ENCODE results near the gene OPN1SW. TPM values are rescaled to one million over a fixed set of nuclear protein-coding genes. Genes with fewer than 3 reads are reported as not detected.

Gene OPN1SW
- total RNA-seq, result not detected in 2 replicates

GRCh38 chr7:128775744-128776474, at the start of gene OPN1SW:
Gene OPN1SW, minus strand, starts transcription at chr7:128775794. Its CDS starts 13 bp downstream, at chr7:128775781.
- DNase-seq (ENCODE audit: low read depth in 2 of 2), result no peak

GRCh38 chr7:128821724-128822123, 46.1 kb upstream of the OPN1SW start:
- DNase-seq (ENCODE audit: low read depth in 2 of 2), result no peak

GRCh38 chr7:128818694-128819093, 43.1 kb upstream of the OPN1SW start:
- no peak for DNase-seq (ENCODE audit: low read depth in 2 of 2)

- no peak for DNase-seq (ENCODE audit: low read depth in 2 of 2)
Observed at GRCh38 chr7:128815289-128815942, 39.8 kb upstream of the OPN1SW start.

GRCh38 chr7:128814499-128814898, 38.9 kb upstream of the OPN1SW start:
- no peak for DNase-seq (ENCODE audit: low read depth in 2 of 2)

- DNase-seq (ENCODE audit: low read depth in 2 of 2), result peak in 1 of 2 donors; percentile 40
Observed at GRCh38 chr7:128812514-128813168, 37.0 kb upstream of the OPN1SW start.

GRCh38 chr7:128811631-128812430, 36.2 kb upstream of the OPN1SW start:
- no peak for DNase-seq (ENCODE audit: low read depth in 2 of 2)

- DNase-seq (ENCODE audit: low read depth in 2 of 2), result no peak
Observed at GRCh38 chr7:128810997-128811396, 35.4 kb upstream of the OPN1SW start.

GRCh38 chr7:128810473-128810872, 34.9 kb upstream of the OPN1SW start:
- DNase-seq (ENCODE audit: low read depth in 2 of 2), result no peak

- DNase-seq (ENCODE audit: low read depth in 2 of 2), result no peak
Observed at GRCh38 chr7:128809363-128809762, 33.8 kb upstream of the OPN1SW start.

GRCh38 chr7:128807191-128807590, 31.6 kb upstream of the OPN1SW start:
- DNase-seq (ENCODE audit: low read depth in 2 of 2), result no peak

- DNase-seq (ENCODE audit: low read depth in 2 of 2), result no peak
Observed at GRCh38 chr7:128805225-128805624, 29.6 kb upstream of the OPN1SW start.

GRCh38 chr7:128804484-128804883, 28.9 kb upstream of the OPN1SW start:
- DNase-seq (ENCODE audit: low read depth in 2 of 2), result no peak

GRCh38 chr7:128801667-128802418, 26.2 kb upstream of the OPN1SW start:
- no peak for DNase-seq (ENCODE audit: low read depth in 2 of 2)

- no peak for DNase-seq (ENCODE audit: low read depth in 2 of 2)
Observed at GRCh38 chr7:128801003-128801402, 25.4 kb upstream of the OPN1SW start.

- DNase-seq (ENCODE audit: low read depth in 2 of 2), result no peak
Observed at GRCh38 chr7:128800567-128800966, 25.0 kb upstream of the OPN1SW start.

- no peak for DNase-seq (ENCODE audit: low read depth in 2 of 2)
Observed at GRCh38 chr7:128799451-128799850, 23.9 kb upstream of the OPN1SW start.

- DNase-seq (ENCODE audit: low read depth in 2 of 2), result peak in 1 of 2 donors; percentile 49
Observed at GRCh38 chr7:128796327-128796726, 20.7 kb upstream of the OPN1SW start.

GRCh38 chr7:128795129-128795528, 19.5 kb upstream of the OPN1SW start:
- no peak for DNase-seq (ENCODE audit: low read depth in 2 of 2)

- DNase-seq (ENCODE audit: low read depth in 2 of 2), result no peak
Observed at GRCh38 chr7:128794436-128794835, 18.8 kb upstream of the OPN1SW start.

GRCh38 chr7:128794020-128794419, 18.4 kb upstream of the OPN1SW start:
- no peak for DNase-seq (ENCODE audit: low read depth in 2 of 2)
